Brain microvascular endothelial cell (primary cell): Measurements from ENCODE around the gene MYBL2.

Source experiments
- DNase-seq: peaks from one replicate; pipeline ENCODE4 v3.0.0-alpha.2; 2020
- H3K27ac ChIP-seq: fragments of 250-450 bp; sonication (Bioruptor Pico); 2 replicates; pipeline ENCODE4 v1.5.1; 2020; ENCODE audit warnings: mild to moderate bottlenecking, moderate library complexity
- H3K27me3 ChIP-seq: fragments of 250-450 bp; sonication (Bioruptor Pico); replicated peaks from 2 replicates; pipeline ENCODE4 v1.5.1; 2020; ENCODE audit warnings: mild to moderate bottlenecking
- H3K36me3 ChIP-seq: fragments of 250-450 bp; sonication (Bioruptor Pico); replicated peaks from 2 replicates; pipeline ENCODE4 v1.5.1; 2020; ENCODE audit warnings: mild to moderate bottlenecking
- H3K4me3 ChIP-seq: 2 replicates; pipeline ENCODE4 v1.5.1; 2011; ENCODE audit warnings: low read depth, mild to moderate bottlenecking, control low read depth, low read length, moderate library complexity
- CTCF ChIP-seq: IDR thresholded peaks from 2 replicates; pipeline ENCODE4 v1.5.1; 2011; ENCODE audit warnings: low read depth, mild to moderate bottlenecking, moderate library complexity, low read length, control low read depth, inconsistent platforms; ENCODE audit errors: missing control alignments
- in situ Hi-C: cut with HindIII; loops from 2 replicates; pipeline ENCODE4 v1.10.0; 2017; ENCODE audit warnings: low sequenced_read_pairs, low pct_ligation_motif_present

The MYBL2 gene

GRCh38 chr20:43710370-43711044 is 43.6 kb downstream of the MYBL2 start:
- Histone ChIP-seq H3K27me3 (no peaks in the 10 kb centered on the region), H3K27ac (no peak overlapping the region), H3K36me3 (no peaks in the 10 kb centered on the region), H3K4me3 (no peak overlapping the region)
- no peak for DNase-seq
- in situ Hi-C loops: no loop called here
- TF ChIP-seq CTCF: no peak

- Histone ChIP-seq H3K36me3 (no peaks in the 10 kb centered on the region), H3K27ac (no peak overlapping the region), H3K4me3 (no peak overlapping the region), H3K27me3 (no peaks in the 10 kb centered on the region)
- TF ChIP-seq CTCF: no peak
- DNase-seq: no peak
- in situ Hi-C loops: no loop called here
These were observed 44.3 kb downstream of the MYBL2 start for GRCh38 chr20:43711098-43711654.

GRCh38 chr20:43715044-43715443 is 48.1 kb downstream of the MYBL2 start:
- Histone ChIP-seq H3K36me3 (no peaks in the 10 kb centered on the region), H3K27me3 (no peaks in the 10 kb centered on the region), H3K27ac (no peak overlapping the region), H3K4me3 (no peak overlapping the region)
- no peak for DNase-seq
- in situ Hi-C loops: no loop called here
- no peak for TF ChIP-seq CTCF

- Histone ChIP-seq H3K27me3 (no peaks in the 10 kb centered on the region), H3K27ac (no peak overlapping the region), H3K36me3 (no peaks in the 10 kb centered on the region), H3K4me3 (no peak overlapping the region)
- in situ Hi-C loops: no loop called here
- no peak for DNase-seq
- TF ChIP-seq CTCF: no peak
These were observed 48.6 kb downstream of the MYBL2 start for GRCh38 chr20:43715511-43715910.

- Histone ChIP-seq H3K36me3 (no peaks in the 10 kb centered on the region), H3K4me3 (no peak overlapping the region), H3K27me3 (no peaks in the 10 kb centered on the region), H3K27ac (no peak overlapping the region)
- no peak for TF ChIP-seq CTCF
- no peak for DNase-seq
- in situ Hi-C loops: no loop called here
These were observed 49.2 kb downstream of the MYBL2 start for GRCh38 chr20:43716123-43716522.
